Activated gamma-delta T cell (primary cell): Measurements from ENCODE around the gene STPG1.

ENCODE experiments used
- DNase-seq: peaks from one replicate; lab custom pipeline; 2025; lab: John Stamatoyannopoulos, UW

STPG1 gene

DNA sequence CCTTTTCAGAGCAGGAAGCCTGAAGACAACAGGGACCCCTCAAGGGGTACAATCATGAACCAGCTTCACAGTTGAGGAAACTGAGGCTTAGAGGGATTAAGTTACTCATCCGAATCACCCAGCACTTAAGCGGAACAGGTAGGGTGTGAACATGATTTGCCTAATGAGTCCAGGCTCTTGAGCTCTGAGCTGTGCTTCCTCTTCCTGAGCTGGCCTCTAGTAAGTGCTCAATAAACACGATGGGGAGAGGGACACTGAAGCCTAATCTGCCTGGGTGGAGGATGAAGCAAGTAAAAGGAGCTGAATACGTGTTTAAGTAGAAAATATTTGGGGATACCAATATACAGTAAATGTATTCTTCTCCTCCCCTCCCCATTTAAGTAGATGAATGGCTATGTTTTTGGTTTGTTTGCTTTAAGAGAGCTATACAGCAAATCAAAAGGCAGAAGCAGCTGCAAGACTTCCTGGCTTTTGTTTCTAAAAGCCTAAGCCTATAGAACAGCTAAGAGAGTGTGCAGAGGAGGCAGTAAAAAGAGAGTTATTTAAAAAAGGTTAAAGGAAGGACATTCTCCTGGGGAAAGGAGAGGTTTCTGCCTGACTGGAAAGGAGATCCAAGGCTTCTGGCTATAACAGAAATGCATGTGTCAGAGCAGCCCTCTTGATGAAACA lies 20.5 kb downstream of the STPG1 start:
- DNase-seq, result no peak

DNA sequence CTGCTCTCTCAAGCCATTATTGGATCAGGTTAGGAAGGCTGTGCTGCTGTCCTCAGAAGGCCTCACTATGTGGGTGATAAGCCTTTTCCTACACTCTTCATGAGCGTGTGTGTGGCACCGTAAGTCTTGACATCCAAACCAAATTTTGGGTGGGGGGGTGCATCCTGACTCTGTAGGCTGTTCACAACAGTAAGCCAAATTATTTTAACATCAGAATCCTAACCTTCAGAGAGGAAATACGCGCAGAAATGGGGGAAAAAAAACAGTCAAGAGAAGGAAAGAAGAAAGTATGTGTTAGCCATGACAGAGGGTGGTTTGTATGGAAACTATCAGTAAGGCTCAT lies 21.0 kb downstream of the STPG1 start:
- no peak for DNase-seq

DNA sequence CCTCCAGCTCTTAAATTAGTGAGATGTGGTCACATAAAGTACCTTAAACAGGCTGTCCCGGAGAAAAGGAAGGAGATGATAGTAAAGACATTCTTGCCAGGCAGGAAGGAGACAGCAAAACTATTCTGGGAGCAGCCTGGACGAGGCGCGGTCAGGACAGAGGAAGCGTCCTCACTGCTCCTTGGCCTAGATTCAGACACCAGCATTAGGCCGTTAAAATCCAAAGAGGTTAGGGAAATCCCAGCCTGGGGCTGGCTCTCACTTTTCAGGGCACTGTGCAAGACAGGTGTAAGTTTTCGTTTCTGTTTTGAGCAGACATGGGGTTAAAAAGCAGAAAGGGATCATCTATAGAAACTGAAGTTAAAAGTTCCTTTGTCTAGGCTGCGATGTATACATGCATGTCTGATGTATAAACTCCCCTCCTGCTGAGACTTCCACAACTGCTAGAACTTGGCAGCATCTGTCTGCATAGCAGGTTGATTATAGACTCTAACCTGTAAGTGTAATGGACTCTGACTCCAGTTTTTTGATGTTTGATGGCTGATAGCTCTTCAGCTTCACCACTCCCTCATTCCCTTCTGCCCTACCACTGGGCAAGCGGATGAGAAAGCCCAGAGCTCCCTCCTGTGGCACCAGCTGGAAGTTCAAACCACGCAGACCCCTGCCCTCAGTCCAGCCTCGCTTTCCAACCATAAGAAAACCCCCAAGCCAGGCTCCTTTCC lies 21.5 kb downstream of the STPG1 start:
- no peak for DNase-seq

DNA sequence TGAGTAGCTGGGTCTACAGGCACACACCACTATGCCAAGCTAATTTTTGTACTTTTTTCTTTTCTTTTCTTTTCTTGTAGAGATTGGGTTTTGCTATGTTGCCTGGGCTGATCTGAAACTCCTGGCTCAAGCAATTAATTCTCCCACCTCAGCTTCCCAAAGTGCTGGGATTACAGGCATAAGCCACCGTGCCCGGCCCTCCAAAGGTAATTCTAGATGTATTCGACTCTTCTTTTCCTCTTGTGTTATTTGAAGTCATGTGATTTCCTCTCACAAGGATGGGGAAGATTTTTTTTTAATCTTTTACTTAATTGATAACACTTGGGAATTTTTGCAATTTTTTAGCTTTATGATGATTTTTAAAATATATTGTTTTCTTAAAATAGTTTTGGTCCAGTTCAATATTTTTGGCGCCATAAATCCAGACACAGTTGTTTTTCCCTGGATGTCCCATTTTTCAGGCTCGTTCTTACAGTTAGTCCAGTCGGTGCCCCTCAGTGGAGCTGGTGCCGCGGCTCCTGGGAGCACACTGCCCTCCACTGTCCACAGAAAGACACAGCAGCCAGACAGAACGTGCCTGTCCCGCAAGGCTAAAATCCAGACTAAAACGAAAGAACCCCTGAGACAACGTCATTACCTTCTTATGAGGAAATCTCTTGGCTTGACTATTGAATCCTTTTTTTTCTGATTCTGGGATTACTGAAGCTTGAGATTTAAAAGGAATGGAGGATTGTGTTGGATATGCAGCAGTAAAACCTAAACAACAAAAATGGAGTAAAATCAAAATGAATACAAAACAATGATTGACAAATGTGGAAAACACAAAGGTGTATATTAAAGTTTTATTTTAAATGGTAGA lies 22.4 kb downstream of the STPG1 start:
- peak; percentile 21 for DNase-seq

DNA sequence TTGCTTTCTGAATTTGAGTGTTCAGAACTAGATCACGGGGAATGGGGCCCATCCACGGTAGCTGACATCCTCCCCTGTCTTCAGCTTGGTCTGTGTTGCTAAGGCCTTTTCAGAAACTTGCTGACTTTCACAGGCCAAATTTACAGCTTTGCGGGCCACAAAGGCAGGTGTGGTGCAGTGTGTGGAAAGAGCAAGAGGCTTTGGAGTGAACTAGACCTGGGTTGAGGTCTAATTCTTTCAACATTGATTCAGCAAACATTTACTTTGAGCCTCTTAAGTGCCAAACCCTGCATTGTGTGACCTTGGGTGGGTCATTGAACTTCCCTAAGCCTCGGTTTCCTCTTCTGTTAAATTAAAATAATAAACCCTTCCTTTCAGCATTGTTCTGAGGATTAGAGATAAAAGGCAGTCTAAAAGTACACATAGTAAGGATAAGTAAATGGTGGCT lies 24.3 kb downstream of the STPG1 start:
- DNase-seq, result no peak

DNA sequence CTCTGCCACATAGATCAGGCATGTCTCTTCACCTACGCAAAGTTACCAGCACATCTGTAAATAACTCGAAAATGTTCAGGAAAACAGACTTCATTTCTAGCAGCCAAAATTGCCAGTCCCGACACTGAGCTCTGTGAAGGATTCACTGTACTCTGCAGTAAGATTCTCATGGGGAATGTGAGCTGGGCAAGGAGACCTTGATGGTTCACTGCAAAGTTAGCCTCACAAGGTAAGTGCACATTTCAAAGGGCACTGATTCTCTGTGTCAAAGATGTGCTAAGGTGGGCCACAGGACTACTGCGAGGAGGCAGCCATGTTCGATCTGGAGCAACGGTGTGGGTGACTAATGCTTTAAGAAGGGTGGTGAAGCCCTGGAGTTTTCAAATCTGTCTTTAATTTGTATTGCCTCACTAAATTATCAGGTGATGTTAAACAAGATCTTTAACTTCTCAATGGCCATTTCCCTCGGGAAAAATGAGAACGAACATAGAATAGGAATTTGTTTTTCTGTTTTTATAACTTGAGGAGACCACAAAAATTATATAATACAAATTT lies 25.2 kb downstream of the STPG1 start:
- DNase-seq, result no peak

GRCh38 chr1:24387636-24388175 lies 25.9 kb downstream of the STPG1 start:
- DNase-seq, result no peak

GRCh38 chr1:24386931-24387330 lies 26.7 kb downstream of the STPG1 start:
- DNase-seq, result no peak

DNA sequence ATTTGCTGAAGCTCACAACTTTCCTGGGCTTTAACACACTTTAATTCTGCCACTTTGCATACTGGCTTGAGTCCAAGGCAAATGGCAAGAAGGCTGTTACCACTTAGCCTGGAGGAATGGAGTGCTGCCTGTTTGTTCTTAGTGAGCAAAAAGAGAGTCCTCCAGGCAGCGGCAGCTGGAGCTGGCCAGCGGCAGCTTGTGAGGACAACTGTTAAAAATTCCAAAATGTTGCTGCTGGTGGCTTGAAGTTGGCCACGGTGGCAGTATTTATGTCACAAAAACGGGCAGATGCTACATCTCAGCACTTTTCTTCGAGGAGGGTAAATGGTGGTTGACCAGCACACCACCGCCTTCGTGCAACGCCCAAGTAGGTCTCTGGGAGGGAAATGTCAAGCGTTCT lies 27.3 kb downstream of the STPG1 start:
- DNase-seq, result no peak

- DNase-seq, result no peak
These were observed 28.2 kb downstream of the STPG1 start for GRCh38 chr1:24385160-24385940.

DNA sequence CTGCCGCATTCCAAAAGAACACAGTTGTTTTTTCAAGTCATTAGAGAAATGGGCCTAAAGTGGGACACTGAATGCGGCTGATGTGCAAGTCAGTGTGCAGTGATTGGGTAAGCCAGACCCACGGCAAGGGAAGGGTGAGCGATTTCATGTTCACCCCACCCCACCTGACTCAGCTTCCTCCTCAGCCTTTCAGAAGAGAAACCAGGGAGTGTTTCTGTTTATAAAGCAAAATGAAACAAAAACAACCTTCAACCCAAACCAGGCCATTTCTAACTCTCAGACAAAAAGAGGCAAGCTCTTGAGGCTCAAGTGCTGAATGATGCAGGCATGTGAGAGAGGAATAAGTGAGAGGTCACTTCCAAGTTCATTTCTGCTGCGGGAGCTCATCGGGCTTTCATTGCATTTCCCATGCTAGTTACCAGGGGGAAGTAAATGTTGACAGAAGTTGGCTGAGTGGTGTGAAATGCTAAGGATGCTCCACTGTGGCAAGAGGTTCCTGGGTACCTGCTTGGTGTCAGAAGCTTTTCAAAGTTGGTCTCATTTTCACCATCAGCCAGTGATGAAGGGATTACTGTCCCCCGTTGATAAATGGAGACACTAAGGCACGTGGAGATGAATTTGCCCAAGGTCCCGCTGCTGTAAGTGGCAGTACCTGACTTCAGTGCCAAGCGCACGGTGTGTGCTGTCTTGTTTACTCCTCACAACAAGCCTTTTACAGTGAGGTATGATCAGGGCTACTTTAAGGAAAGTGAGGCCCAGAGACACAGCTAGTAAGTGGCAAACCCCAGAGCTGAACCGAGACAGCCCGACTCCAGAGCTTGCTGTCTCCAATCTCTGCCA lies 29.1 kb downstream of the STPG1 start:
- DNase-seq, result no peak

GRCh38 chr1:24383381-24383940 lies 30.1 kb downstream of the STPG1 start:
- DNase-seq, result no peak

DNA sequence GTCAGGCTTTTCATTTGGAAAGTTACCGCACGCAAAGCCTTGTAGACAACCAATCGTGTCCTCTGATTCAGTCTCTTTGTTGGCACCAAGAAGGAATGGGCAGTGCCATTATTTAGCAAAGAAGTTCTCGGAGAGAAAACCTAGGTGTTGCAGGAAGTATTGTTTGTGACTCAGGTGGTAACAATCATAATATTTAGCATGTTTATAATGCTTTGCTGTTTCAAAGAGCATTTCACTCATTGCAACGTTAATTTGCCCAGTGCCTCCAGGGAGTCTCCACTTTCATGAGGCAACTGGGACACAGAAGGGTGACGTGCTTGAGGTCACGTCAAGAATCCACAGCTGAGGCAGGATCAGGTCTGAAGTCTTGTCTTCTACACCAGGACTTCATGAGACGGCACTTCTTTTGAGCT lies 31.4 kb downstream of the STPG1 start:
- DNase-seq, result no peak

- no peak for DNase-seq
These were observed 32.3 kb downstream of the STPG1 start for GRCh38 chr1:24381256-24381655.

- no peak for DNase-seq
These were observed 33.1 kb downstream of the STPG1 start for GRCh38 chr1:24380508-24380907.

- no peak for DNase-seq
These were observed 33.8 kb downstream of the STPG1 start for GRCh38 chr1:24379733-24380315.

- DNase-seq, result no peak
These were observed 38.4 kb downstream of the STPG1 start for GRCh38 chr1:24374891-24375786.

GRCh38 chr1:24373710-24374109 lies 39.9 kb downstream of the STPG1 start:
- DNase-seq, result no peak

- no peak for DNase-seq
These were observed 40.5 kb downstream of the STPG1 start for GRCh38 chr1:24373044-24373443.
